ENCODE results near the gene HDAC11.
"Not testable (repeated sequence)": the region's sequence is repeated elsewhere in the genome, so short reads cannot be mapped to it uniquely, and the experiment has no call there.

The HDAC11 gene

DNA sequence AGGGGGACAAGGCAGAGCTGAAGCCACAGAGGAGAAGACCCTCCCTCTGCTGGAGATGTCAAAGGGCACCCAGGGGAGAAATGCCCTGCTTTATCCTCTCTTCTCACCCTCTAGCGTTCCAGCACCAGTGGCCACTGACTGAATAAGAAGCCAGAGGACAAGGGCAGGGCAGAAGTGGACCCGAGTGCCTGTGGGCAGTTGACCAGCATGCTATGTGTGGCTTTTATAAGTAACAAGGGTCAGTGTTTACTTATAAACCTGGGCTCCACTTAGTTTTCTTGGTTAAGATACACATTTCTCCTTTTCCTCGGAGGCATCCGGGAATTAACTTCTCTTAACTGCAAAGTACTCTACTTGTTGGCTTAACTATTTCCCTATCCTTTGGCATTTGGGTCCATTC is 13.3 kb upstream of the HDAC11 start:
- no peak for DNase-seq (ENCODE audit: low read depth, low spot score)

DNA sequence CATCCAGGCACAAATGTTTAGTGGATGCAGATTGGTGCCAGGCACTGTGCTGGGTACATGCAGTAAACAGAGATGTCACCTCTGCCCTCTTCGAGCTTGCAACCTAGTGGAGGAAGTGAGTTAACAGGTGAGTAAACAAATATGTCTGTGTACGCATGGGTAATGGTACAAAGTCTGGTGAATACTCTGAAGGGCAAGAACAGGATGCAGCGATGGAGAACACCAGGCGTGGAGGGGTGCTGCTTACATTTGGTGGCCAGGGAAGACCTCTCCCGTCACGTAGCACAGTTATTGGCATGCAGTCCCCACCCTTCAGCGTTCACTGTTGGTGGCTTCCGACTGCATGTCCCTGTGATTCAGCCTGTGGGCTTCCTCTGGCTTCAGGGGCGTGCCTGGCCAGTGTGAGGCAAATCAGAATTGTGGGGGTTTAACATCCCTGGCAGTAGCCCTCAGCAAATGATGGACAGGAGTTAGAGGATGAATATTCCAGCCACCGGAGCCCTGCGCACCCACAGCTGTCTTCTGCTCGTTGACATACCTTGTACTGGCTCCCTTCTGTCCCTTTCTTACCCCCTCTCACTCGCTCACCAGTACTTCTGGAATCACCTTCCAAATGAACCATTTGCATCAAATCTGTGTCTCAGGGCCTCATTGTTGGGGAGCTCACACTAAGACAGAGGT is 9.1 kb upstream of the HDAC11 start:
- no peak for DNase-seq (ENCODE audit: low read depth, low spot score)

DNA sequence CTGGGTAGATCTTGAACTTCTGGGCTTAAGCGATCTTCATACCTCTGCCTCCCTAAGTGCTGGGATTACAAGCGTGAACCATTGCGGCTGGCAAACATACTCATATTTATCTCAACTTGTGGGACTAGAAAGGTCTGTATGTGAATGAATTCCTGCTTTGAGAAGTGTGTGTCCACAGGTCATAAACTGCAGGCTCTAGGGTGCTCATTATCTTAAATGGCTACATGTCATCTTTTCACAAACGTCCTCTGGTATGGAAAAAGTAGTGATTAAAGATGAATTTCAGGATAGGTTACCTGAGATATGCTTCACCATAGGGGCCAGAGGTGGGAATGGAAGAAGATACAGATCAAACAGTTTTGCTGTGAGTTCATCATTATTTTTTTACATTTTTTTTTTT is 7.8 kb upstream of the HDAC11 start:
- DNase-seq (ENCODE audit: low read depth, low spot score), result no peak

DNA sequence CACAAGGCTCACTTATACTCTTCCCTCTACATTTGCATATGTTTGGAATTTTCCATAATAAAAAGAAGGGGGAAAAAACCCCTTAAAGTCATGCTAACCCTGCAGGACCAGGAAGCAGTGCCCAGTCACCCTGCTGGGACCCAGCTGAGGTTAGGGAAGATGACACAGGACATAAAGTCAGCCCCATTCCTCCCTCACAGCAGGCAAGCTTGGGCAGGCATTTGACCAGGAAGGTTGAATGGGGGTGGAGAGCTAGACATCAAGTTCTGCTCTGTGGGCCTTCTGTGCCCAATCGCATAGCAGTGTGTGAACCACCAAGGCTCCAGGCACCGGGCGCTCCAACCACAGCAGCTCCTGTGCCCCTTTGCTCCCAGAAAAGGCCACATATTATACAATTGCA is 7.1 kb upstream of the HDAC11 start:
- DNase-seq (ENCODE audit: low read depth, low spot score), result no peak

DNA sequence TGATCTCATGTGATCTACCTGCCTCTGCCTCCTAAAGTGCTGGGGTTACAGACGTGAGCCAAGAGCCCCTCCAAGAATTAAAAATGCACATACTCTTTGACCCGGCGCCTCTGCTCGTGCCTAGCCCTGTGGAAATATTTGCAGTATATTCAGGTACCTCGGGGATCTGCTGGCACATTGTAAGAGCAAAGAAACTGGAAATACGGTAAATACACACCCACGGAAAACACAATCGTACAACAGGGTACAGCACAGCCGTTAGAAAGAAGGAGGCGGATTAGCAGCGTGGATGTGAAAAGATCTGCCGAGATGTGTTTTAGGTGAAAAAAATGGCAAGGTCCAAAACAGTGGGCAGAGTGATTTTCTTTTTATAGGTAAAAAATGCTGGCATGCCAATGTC is 6.1 kb upstream of the HDAC11 start:
- no peak for DNase-seq (ENCODE audit: low read depth, low spot score)

DNA sequence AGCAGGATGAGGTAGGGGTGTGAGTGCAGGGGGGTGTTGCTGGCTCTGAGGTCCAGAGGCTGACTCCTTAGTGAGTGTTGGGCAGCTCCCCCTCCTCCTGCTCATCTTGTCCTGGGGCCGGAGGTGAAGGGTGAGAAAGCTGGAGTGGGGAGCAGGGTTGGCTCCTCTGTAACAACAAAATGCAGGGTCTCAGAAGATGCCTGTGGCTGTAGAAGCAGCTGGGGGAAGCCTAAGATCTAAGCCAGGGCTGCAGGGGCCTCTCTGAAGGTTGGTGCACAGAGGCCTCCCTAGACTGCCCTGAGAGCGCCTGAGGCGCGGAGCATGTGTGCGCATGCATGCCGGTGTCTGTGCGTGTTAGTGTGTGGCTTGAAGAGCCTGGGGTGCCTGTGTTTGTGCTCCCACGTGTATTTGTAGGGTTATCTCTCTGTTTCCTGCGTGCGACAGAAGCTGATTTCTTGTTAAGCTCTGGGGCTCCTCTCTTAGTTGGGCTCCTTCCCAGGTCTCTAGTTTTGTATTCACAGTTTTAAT is 5.3 kb upstream of the HDAC11 start:
- DNase-seq (ENCODE audit: low read depth, low spot score), result no peak

DNA sequence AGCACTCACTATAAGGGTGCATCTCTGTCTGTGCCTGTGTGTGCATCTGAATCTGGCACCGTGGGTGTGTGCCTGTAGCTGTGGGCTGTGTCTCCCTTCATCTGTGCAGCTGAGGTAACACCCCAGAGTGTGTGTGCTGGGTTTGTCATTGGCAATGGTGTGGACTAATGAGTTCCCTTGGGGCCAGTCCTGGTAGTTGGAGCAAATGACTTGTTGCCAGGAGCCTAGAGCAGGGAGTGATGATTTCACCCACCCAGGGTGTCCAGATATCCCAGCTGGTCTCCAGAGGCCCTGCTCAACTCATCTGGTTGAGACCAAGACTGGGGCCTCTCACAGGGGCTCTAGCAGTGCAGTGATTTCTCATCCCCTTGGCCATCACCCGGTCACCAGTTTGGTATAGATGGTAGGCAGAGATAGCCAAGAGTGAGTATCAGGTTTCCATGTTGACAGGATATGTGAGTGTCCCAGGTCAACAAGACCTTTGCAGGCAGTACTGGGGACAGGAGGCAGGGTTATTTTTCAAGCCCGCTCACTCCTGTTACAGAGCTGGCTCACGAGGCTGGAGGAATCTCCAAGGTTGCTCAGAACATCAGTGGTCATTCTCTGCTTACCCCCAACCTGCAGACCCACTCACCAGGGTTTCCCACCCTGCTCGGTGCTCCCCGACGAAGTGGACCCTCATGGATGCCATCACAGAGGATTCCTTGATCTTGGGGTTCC is 4.1 kb upstream of the HDAC11 start:
- no peak for DNase-seq (ENCODE audit: low read depth, low spot score)

DNA sequence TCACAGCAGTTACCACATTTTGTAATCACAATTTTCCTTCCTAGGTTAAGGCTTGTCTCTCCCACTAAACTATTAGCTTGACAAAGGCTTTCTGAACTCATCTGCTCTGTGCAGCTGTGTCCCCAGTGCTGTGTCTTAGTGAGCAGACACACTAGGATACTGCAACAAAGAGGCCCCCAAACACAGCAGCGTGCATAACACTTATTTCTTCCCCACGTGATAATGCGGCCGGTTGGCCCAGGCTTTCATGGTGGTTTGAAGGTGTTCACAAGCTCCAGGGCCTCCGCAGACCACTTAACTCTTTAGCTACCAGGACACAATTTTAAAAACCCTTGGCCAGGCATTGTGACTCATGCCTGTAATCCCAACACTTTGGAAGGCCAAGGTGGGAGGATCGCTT is 2.2 kb upstream of the HDAC11 start:
- DNase-seq (ENCODE audit: low read depth, low spot score), result no peak

DNA sequence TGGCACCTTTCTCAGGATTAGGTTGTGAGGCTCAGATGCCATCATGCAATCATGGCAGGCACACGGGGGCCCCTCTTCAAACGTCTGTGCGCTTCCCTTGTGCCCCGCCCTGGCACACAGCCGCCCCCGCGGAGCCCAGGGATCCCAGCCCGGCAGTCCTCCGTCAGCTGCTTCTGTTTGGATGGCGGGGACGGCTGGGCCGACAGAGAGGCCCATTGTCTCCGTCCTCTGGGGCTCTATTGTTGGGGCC is 849 bp upstream of the HDAC11 start:
- peak; percentile 4 for DNase-seq (ENCODE audit: low read depth, low spot score)

DNA sequence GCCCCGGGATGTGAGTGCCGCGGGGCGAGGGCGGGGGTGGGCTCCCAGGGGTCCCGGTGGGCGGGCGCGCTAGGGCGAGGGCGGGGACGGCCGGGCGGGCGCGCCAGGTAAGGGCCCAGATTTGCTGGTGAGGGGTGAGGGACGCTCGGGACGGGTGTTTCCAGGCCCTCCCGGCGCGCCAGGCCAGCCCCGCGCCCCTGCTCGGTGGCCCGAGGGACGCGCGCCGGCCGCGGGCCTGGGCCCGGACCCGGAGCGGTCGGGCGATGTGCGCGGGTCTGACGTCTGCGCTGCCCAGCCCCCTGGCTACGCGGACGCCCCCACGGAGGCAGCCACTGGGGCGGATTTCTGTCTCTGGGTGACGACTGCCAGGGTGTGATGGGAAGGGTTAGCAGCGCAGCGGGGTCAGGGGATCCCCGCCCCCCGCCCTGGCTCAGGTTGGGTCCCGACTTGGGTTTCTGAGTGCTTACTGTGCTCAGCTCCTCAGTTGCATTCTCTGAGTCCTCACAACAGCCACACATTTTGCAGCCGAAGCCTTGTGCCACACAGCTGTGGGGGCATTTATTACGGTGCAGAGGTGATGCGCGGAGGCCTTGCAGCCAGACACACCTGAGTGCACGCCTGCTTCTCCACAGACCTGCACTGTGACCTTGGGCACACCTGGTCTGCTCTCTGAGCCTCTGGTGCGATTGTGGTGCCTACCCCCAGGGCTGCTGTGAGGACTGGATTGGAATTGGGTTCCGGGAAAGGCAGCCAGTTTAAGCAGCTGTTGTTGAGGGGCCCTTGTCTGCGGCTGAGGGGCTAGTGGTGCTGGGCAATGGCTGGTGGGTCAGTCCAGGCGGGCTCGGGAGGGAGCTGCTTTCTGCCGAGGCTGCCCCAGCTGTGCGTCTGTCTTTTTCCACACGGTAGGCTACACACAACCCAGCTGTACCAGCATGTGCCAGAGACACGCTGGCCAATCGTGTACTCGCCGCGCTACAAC is 523 bp downstream of the HDAC11 start:
- no peak for DNase-seq (ENCODE audit: low read depth, low spot score)

DNA sequence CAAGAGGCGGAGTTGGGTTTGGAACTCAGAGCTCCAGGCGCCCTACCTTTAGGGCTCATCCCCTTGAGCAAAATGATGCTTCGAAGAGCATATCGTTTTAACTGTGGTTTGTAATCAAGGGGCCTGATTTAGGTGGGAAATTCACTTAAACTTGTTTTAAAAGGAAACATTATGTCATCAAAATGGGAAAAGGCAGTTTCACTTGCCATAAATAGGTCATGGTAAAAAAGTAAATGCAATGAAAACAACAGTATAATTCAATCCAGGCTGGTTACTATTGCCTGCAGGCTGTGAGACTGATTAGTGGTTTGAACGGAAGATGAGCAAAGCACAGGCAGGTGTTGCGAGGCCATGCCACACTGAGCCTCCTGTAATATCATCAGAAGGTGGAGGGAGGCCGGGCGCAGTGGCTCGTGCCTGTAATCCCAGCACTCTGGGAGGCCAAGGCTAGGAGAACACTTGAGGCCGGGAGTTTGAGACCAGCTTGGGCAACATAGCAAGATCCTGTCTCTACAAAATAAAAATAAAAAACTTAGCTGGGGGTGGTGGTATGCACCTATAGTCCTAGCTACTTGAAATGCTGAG is 2.1 kb downstream of the HDAC11 start:
- DNase-seq (ENCODE audit: low read depth, low spot score), result no peak

DNA sequence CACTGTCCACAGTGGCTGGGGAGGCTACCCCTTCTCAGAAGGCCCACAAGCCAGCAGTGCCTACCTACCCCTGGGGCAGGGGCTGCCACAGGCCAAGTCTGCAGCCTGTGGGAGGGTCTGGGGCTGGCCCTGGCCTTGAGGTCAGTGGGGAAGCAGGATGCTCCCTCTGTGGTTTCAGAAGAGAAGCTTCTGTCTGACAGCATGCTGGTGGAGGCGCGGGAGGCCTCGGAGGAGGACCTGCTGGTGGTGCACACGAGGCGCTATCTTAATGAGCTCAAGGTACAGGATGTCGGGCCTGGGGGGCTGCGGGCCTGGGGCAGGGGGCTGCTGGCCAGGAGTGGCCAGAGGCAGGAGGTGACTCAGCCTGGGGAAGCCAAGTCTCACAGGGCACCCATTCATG is 3.2 kb downstream of the HDAC11 start:
- no peak for DNase-seq (ENCODE audit: low read depth, low spot score)

DNA sequence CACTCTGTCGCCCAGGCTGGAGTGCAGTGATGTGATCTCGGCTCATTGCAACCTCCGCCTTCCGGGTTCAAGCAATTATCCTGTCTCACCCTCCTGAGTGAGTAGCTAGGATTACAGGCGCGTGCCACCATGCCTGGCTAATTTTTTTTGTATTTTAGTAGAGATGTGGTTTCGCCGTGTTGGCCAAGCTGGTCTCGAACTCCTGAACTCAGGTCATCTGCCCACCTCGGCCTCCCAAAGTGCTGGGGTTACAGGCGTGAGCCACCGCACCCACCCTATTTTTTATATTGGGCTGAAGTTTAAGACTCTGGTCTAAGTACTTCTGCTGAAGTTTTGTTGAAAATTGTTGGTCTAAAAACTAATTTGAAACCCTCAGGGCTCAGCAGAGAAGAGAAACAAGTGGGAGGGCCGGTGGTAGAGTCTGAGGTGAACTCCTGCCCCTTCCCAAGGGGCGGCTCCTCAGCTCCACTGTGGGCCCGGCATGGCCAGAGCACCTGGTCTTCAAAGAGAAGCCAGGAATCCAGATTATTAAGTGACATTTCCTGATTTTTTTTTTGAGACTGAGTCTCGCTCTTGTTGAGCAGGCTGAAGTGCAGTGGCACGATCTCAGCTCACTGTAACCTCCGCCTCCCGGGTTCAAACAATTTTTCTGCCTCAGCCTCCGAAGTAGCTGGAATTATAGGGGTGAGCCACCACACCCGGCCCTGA is 4.0 kb downstream of the HDAC11 start:
- no peak for DNase-seq (ENCODE audit: low read depth, low spot score)

DNA sequence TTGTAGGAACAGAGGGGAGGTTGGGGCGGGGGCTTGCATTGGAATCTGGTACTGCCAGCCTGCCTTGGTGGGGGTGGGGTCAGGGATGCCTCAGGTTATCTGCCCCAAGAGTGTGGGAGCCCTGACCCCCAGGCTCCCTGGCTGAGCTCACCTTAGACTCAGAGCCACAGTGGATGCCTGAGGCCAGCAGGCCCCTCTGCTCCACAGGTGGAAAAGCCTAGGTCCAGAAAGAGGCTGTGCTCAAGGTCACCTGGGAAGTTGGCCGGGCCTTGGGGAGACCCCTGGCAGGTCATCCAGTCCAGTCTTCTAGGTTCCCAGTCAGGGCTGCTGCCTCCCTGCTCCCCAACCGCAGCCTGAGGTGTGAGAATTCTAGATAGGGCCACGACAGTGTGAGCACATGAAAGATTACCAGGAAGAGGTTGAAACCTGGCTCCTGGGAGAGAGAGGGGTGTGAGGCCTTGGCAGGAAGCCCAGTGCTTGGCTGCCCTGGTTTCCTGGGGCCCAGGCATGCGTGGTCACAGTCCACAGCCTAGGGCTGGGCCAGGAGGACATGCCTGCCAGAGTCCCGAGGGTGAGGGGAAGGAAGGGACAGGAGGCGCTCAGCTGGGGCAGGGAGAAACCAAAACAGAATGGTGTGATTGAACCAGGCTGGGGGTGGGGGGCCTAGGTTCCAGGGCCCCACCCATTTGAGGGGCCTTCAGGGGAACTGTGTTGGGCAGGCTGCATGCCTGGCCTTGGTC is 4.9 kb downstream of the HDAC11 start:
- no peak for DNase-seq (ENCODE audit: low read depth, low spot score)

DNA sequence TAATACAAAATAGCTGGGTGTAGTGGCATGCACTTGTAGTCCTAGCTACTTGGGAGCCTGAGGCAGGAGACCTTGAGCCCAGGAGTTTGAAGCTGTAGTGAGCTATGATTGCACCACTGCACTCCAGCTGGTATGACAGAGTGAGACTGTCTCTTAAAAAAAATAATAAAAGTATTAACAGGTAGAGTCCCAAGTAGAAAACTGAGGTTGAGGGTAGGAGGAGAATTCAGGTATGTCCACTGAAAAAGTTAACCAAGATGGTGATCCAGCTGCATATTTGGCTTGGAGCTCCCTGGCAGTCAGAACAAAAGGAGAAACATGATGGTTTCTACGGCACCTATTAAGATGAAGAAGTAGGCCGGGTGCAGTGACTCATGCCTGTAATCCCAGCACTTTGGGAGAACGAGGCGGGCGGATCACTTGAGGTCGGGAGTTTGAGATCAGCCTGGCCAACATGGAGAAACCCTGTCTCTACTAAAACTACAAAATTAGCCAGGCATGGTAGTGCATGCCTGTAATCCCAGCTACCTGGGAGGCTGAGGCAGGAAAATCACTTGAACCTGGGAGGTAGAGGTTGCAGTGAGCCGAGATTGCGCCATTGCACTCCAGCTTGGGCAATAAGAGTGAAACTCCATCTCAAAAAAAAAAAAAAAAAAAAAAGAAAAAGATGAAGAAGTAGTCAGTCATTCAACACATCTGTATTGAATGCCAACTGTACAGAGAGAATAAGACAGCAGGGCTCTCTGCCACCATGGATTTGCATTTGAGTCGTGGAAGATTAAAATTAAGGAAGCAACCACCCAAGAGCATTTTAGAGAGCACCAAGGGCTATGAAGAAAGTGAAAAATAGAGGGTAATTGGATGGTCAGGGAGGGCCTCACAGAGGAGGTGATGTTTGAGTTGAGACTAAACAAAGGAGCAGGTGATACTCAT is 5.8 kb downstream of the HDAC11 start:
- not testable (repeated sequence) for DNase-seq (ENCODE audit: low read depth, low spot score)

DNA sequence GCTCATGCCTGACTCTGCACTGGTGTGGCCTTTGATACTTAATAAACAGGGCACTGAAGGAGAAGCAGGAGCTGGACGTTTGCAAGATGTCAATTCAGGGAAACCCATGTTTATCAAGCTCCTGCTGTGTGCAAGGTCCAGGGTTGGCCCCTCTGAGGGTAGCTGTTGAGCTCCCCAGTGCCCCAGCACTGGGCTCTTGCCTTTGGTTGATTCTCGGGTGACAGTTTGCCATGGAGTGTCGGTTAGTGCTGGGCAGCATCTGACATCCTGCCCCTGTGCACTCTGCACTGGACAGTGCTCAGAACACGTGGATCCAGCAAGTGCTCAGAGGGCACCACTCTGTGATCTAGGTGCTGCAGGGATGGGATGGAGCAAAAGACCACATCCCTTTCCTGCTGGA is 7.3 kb downstream of the HDAC11 start:
- DNase-seq (ENCODE audit: low read depth, low spot score), result no peak

DNA sequence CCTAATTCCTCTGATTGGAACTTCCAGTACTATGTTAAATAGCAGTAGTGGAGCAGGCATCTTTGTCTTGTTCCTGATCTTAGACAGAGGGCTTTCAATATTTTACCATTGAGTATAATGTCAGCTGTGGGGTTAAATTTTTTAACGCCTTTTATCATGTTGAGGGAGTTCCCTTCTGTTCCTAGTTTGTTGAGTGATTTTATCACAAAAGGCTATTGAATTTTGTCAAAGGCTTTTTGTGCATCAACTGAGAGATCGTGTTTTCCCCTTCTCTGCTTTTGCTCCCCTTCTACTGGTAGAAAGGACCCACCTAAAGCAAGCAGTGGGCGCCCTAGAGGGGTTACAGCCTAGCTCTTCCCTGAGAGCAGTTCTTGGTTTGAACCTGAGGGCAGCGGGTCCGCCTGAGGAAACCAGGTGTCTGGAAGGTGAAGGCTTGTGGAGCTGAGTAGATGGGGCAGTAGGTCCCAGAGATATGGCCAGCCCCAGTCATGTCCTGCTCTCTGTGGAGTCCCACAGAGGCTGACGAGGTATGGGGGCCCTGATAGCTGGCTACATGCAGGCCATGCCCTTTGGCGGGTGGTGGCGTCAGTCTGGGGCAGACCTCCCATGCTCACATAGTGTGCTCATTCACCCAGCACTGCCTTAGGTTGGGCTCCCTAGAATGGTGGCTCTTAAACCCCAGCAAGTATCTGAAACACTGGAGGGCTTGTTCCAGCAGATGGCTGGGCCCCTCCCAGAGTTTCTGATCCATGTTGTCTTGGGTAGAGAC is 11.3 kb downstream of the HDAC11 start:
- no peak for DNase-seq (ENCODE audit: low read depth, low spot score)

DNA sequence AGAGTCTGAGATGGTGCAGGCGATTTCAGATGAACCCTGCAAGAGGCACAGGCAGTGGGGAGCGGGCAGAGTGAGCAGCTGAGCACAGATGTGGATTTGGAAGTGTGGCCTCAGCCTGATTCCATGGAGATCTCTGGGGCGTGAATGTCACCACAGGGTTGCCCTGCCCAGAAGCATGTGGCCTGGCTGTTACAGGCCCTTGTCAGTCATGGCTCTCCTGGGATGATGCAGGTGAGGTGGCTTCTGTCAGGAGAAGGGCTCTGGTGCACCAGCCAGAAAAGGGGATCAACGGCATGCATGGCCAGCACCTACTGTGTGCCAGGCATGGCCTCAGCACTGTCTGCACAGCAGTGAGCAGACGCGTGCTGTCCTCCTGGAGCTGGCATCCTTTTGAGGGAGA is 11.9 kb downstream of the HDAC11 start:
- no peak for DNase-seq (ENCODE audit: low read depth, low spot score)
